Adrenal gland (tissue), 12 donors: ENCODE results near the gene TFB1M. TPM values are rescaled to one million over a fixed set of nuclear protein-coding genes. Genes with fewer than 3 reads are reported as not detected.

Source experiments
- DNase-seq, 7 donors: peaks; one replicate each; pipeline ENCODE4 v3.0.0-alpha.2; 2019 to 2020
- H3K27ac ChIP-seq, 5 donors: fragments of 200-600 bp; sonication (generic) in 4 of 5; 1 replicate in 3 of 5; 2 replicates in 2 of 5; pipeline versions ENCODE4 v1.5.1 to v1.8.0; 2016 to 2020; ENCODE audit warnings: mild to moderate bottlenecking in 1 of 5
- H3K27me3 ChIP-seq: fragments of 200-600 bp; 2 replicates; pipeline ENCODE4 v1.8.0; 2021
- H3K36me3 ChIP-seq, 2 donors: fragments of 200-600 bp; replicated peaks in 1 of 2; 1 replicate in 1 of 2; 2 replicates in 1 of 2; pipeline versions ENCODE4 v1.5.1 to v1.8.0; 2018 to 2022
- H3K4me1 ChIP-seq, 2 donors: fragments of 200-600 bp; replicated peaks in 1 of 2; 1 replicate in 1 of 2; 2 replicates in 1 of 2; pipeline versions ENCODE4 v1.5.1 to v1.8.0; 2018 to 2021
- H3K4me3 ChIP-seq, 4 donors: fragments of 200-600 bp; sonication (generic) in 3 of 4; one replicate each; pipeline ENCODE4 v1.5.1; 2016 to 2018
- H3K9me3 ChIP-seq, 3 donors: fragments of 200-600 bp; sonication (generic) in 1 of 3; replicated peaks in 1 of 3; 1 replicate in 2 of 3; 2 replicates in 1 of 3; pipeline versions ENCODE4 v1.5.1 to v1.8.0; 2016 to 2021
- CTCF ChIP-seq, 6 experiments: fragments of 450-650 bp in 4 of 6; fragments of 200-600 bp in 2 of 6; sonication (generic) in 1 of 6; IDR thresholded peaks; 1 replicate in 5 of 6; 2 replicates in 1 of 6; pipeline versions ENCODE4 v1.5.1 to v1.8.0; 2016 to 2021; ENCODE audit warnings: antibody characterized with exemption in 6 of 6, mild to moderate bottlenecking in 2 of 6, moderate library complexity in 1 of 6
- POLR2A ChIP-seq, 2 donors: fragments of 450-650 bp; IDR thresholded peaks; one replicate each; pipeline ENCODE4 v1.6.1; 2017; ENCODE audit warnings: antibody characterized with exemption in 2 of 2, mild to moderate bottlenecking in 2 of 2, moderate library complexity in 1 of 2
- WGBS, 4 donors: extraction: QIAGEN DNeasy Blood & Tissue Kit in 2 of 4; methylation state at CpG; one replicate each; pipeline versions ENCODE4 v1.1.5 to v1.1.7; 2013 to 2017; 5-methylcytosine and 5-hydroxymethylcytosine counted together
- intact Hi-C, 2 donors: fragments of 100-400 bp; cut with DNase I; formaldehyde crosslinking; loops; one replicate each; pipeline versions ENCODE4 v1.14.1 to v1.15.0; 2022 to 2023
- polyA plus RNA-seq, 3 donors: library from polyadenylated mRNA; stranded (reverse); fragments of 200-250 nt in 2 of 3; fragments of 350-450 nt in 1 of 3; fragmentation: Illumina TruSeq in 1 of 3; extraction: RNeasy Lipid Tissue Mini Kit (QIAGEN cat#74804) in 1 of 3; gene quantifications; one replicate each; pipeline ENCODE4 v1.2.3, GENCODE V29; 2013 to 2014
- total RNA-seq, 9 donors: library from RNA; depleted of rRNA in 4 of 9; stranded (reverse); fragments of >200 nt in 4 of 9; fragments of 120-200 nt in 1 of 9; fragmentation: NEBNext Ultra II Directional in 1 of 9; extraction: Animal tissue kit (Norgen Biotek cat#: 25700) in 1 of 9; gene quantifications; one replicate each; pipeline versions ENCODE4 v1.1.0 to v1.2.4, GENCODE V29; 2013 to 2023
- donor health status: healthy with polysubstance abuse.
- donor health status: Bipolar disorder and iron deficiency.
- donor health status: DM: yes; HTN: yes; CAD: no.
- donor health status: DM: no; HTN: no; CAD: no.
- donor health status: DM: no; HTN: no; CAD: no.
- donor health status: DM: yes; HTN: yes; CAD: no.

Gene TFB1M
- total and polyA plus RNA-seq, 12 donors, result 17.1 to 74.8 (median 49.8) TPM

DNA sequence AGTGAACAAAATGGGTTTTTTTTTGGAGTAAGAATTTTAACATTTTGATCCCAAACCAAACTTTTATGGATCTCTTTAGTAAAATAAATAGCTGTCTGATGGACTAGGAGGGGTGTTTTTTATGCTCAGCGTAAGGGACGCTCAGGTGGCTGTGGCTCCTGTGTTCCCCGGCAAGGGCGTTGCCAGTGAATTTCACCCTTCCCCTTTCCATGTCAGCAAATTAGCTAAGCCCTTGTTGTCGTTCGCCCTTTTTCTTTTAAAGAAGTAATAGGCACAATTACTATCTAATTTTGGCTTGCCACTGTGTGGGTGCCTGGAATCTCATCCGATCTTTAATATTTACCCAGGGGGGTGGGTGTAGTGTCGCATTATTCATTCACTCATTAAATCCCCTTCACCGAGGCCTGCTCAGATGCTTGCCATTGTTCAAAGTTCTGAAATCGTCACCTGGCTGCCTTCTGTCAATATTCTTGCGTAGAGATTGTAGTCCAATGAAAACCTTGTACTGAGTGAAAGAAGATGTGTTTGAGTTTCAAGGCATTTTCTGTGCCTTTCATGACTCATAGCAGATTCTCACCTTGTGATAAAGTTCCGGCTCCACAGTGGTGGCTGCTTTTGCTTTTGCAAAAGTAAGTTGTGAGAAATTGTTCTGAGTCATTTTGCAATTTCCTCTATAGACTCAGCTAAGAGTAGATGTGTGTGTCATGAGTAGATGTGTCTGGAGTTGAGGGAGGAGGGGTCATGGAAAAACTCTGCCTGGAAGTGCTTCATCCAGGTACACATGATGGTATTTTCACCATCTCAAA is 90.4 kb downstream of the TFB1M start:
- no peaks in the 10 kb centered on the region for H3K36me3 ChIP-seq
- no peaks in the 10 kb centered on the region for H3K4me1 ChIP-seq
- H3K27ac ChIP-seq, result no peak overlapping the region
- no peak overlapping the region for H3K4me3 ChIP-seq
- DNase-seq, result peak in 3 of 7 donors; percentile 6 to 25 (median 14)
- 74 to 79% (median 78%) methylated on average over 12 of the region's 12 CpGs for WGBS, 4 donors
- intact Hi-C loops, result no loop called here
- H3K27me3 ChIP-seq, result no peaks in the 10 kb centered on the region
- TF ChIP-seq CTCF (IDR thresholded peaks at IDR 0.05) (no peak), POLR2A (IDR thresholded peaks at IDR 0.05) (no peak)
- no peaks in the 10 kb centered on the region for H3K9me3 ChIP-seq

DNA sequence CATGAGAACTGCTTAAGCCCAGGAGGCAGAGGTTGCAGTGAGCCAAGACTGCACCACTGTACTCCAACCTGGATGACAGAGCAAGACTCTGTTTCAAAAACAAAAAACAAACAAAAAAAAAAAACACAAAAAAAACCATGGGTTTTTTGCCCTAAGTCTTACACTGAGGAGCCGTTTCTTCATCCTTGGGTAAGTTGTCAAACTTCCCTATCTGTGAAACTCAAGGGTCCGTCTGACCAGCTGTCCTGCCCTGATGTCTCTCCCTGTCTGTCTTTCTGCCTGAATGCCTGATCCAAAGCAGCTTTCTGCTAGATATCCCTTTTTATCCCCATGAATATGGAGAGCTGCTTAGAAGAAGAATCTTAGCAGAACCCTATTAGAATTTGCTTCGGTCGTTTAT is 91.8 kb downstream of the TFB1M start:
- TF ChIP-seq CTCF (IDR thresholded peaks at IDR 0.05), result no peak
- TF ChIP-seq POLR2A (IDR thresholded peaks at IDR 0.05), result no peak
- Histone ChIP-seq H3K27ac (no peak overlapping the region), H3K9me3 (no peaks in the 10 kb centered on the region), H3K36me3 (no peaks in the 10 kb centered on the region), H3K4me3 (no peak overlapping the region), H3K27me3 (no peaks in the 10 kb centered on the region), H3K4me1 (no peaks in the 10 kb centered on the region)
- 89 to 93% (median 91%) methylated on average over 4 of the region's 4 CpGs for WGBS, 4 donors
- intact Hi-C loops, result no loop called here
- DNase-seq, result no peak

- H3K36me3 ChIP-seq, result no peaks in the 10 kb centered on the region
- no peak overlapping the region for H3K27ac ChIP-seq
- 74 to 90% (median 78%) methylated on average over 4 of the region's 4 CpGs for WGBS, 4 donors
- H3K4me3 ChIP-seq, result no peak overlapping the region
- intact Hi-C loops, result no loop called here
- no peaks in the 10 kb centered on the region for H3K27me3 ChIP-seq
- DNase-seq, result no peak
- H3K4me1 ChIP-seq, result no peaks in the 10 kb centered on the region
- H3K9me3 ChIP-seq, result no peaks in the 10 kb centered on the region
- no peak for TF ChIP-seq CTCF (IDR thresholded peaks at IDR 0.05)
These were observed 93.2 kb downstream of the TFB1M start for GRCh38 chr6:155221086-155221485.

DNA sequence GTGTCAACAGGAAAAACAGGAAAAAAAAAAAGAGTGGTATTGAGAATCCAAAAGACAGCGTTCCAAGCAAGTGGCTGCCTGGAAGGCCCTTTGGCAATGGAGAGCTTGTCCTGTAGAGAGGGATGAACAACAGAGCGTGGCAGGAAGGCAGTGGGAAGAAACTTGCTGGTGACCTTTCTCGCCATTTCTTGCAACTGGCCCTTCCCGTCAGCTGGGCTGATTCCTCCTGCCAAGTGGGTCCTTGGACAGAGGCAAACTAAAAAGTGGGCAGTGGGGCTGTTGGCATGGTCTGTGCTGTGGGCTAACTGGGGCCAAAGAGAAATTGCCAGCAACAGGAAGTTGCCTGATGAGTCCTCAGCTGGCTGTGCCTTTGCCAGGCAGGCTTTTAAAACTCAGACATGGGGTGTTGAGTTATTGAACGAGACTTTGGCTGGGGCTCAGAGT is 94.4 kb downstream of the TFB1M start:
- TF ChIP-seq POLR2A (IDR thresholded peaks at IDR 0.05), result no peak
- no peak for TF ChIP-seq CTCF (IDR thresholded peaks at IDR 0.05)
- DNase-seq, result no peak
- 83 to 94% (median 92%) methylated on average over 5 of the region's 5 CpGs for WGBS, 4 donors
- no peaks in the 10 kb centered on the region for H3K4me1 ChIP-seq
- H3K27me3 ChIP-seq, result no peaks in the 10 kb centered on the region
- intact Hi-C loops, result no loop called here
- H3K36me3 ChIP-seq, result no peaks in the 10 kb centered on the region
- H3K27ac ChIP-seq, result no peak overlapping the region
- no peaks in the 10 kb centered on the region for H3K9me3 ChIP-seq
- H3K4me3 ChIP-seq, result no peak overlapping the region
